PFSK-1 (cell line): Measurements from ENCODE around the gene ADAM12.

Experiments
- FOXP2 ChIP-seq: optimal IDR thresholded peaks from 2 replicates; pipeline ENCODE3; 2011; ENCODE audit warnings: borderline replicate concordance, control low read depth, inconsistent platforms; ENCODE audit not compliant: insufficient read depth; ENCODE audit errors: extremely low read length, extremely low read depth
- POLR2AphosphoS5 ChIP-seq: IDR thresholded peaks from 2 replicates; pipeline ENCODE4 v1.6.1; 2012; ENCODE audit warnings: low read depth, mild to moderate bottlenecking, control low read depth, low read length, moderate library complexity
- SIN3A ChIP-seq: IDR thresholded peaks from 2 replicates; pipeline ENCODE4 v1.6.1; 2012; ENCODE audit warnings: mild to moderate bottlenecking, low read length, moderate library complexity, borderline replicate concordance; ENCODE audit not compliant: insufficient read depth
- TAF1 ChIP-seq: IDR thresholded peaks from 2 replicates; pipeline ENCODE4 v1.6.1; 2012; ENCODE audit warnings: low read length, control low read depth, borderline replicate concordance; ENCODE audit not compliant: insufficient read depth
- TF ChIP-seq, protein P1 (sequence below), 2 experiments: IDR thresholded peaks; 2 replicates each; pipeline versions ENCODE4 v1.6.1 to v1.8.0; 2011 to 2012; ENCODE audit warnings: low read depth in 2 of 2, low read length in 2 of 2, control low read depth in 1 of 2, inconsistent platforms in 1 of 2, mild to moderate bottlenecking in 1 of 2, moderate library complexity in 1 of 2; ENCODE audit not compliant: insufficient read depth in 1 of 2

GRCh38 chr10:126434235-126434634, 46.0 kb upstream of the ADAM12 start:
- TF ChIP-seq SIN3A (no peak), POLR2AphosphoS5 (no peak), TAF1 (no peak), FOXP2 (no peak)
- TF ChIP-seq, protein P1, sequence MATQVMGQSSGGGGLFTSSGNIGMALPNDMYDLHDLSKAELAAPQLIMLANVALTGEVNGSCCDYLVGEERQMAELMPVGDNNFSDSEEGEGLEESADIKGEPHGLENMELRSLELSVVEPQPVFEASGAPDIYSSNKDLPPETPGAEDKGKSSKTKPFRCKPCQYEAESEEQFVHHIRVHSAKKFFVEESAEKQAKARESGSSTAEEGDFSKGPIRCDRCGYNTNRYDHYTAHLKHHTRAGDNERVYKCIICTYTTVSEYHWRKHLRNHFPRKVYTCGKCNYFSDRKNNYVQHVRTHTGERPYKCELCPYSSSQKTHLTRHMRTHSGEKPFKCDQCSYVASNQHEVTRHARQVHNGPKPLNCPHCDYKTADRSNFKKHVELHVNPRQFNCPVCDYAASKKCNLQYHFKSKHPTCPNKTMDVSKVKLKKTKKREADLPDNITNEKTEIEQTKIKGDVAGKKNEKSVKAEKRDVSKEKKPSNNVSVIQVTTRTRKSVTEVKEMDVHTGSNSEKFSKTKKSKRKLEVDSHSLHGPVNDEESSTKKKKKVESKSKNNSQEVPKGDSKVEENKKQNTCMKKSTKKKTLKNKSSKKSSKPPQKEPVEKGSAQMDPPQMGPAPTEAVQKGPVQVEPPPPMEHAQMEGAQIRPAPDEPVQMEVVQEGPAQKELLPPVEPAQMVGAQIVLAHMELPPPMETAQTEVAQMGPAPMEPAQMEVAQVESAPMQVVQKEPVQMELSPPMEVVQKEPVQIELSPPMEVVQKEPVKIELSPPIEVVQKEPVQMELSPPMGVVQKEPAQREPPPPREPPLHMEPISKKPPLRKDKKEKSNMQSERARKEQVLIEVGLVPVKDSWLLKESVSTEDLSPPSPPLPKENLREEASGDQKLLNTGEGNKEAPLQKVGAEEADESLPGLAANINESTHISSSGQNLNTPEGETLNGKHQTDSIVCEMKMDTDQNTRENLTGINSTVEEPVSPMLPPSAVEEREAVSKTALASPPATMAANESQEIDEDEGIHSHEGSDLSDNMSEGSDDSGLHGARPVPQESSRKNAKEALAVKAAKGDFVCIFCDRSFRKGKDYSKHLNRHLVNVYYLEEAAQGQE (IDR thresholded peaks at IDR 0.05; ENCODE audit: insufficient read depth in 1 of 2, low read depth in 2 of 2, low read length in 2 of 2) = no peak
